ENCODE measurements around the gene TEX2.

- TF ChIP-seq, protein P1, sequence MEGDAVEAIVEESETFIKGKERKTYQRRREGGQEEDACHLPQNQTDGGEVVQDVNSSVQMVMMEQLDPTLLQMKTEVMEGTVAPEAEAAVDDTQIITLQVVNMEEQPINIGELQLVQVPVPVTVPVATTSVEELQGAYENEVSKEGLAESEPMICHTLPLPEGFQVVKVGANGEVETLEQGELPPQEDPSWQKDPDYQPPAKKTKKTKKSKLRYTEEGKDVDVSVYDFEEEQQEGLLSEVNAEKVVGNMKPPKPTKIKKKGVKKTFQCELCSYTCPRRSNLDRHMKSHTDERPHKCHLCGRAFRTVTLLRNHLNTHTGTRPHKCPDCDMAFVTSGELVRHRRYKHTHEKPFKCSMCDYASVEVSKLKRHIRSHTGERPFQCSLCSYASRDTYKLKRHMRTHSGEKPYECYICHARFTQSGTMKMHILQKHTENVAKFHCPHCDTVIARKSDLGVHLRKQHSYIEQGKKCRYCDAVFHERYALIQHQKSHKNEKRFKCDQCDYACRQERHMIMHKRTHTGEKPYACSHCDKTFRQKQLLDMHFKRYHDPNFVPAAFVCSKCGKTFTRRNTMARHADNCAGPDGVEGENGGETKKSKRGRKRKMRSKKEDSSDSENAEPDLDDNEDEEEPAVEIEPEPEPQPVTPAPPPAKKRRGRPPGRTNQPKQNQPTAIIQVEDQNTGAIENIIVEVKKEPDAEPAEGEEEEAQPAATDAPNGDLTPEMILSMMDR (IDR thresholded peaks at IDR 0.05; ENCODE audit: low read depth, low read length): no peak
- no peak for TF ChIP-seq EZH2phosphoT487 (IDR thresholded peaks at IDR 0.05; ENCODE audit: low read depth)
Measured at GRCh38 chr17:64156670-64157069, 106.4 kb downstream of the TEX2 start.

All from OCI-LY3 (cell line).